ENCODE results near the gene GRIK2. TPM values are rescaled to one million over a fixed set of nuclear protein-coding genes. Genes with fewer than 3 reads are reported as not detected.

GRIK2 gene
- total RNA-seq, 1 experiment from 2014 or later: 0.61 TPM

DNA sequence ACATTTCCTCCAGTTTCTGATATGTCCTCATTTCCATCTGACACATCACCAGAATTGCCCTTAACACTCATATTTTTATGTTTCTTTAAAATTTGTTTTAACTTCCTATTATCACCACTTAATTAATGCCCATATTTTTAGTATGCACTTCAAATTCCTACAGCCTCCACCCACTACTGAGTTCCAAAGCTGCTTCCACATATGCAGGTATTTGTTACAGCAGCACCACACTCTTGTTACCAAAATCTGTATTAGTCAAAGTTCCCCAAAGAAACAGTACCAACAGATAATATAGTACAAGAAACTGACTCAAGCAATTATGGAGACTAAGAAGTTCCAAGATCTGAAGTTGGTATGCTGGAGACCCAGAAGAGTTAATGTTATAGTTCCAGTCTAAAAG is 340.4 kb downstream of the GRIK2 start:
- no peak for DNase-seq
- no peaks in the 10 kb centered on the region for H3K36me3 ChIP-seq (ENCODE audit: low read depth)
- H3K4me3 ChIP-seq: no peak overlapping the region
- no TSS peak for BruUV-seq (replicated peaks)
- intact Hi-C loops (cut with micrococcal nuclease; ENCODE audit: unreplicated experiment): no loop called here
- H3K27ac ChIP-seq: no peak overlapping the region
- no peaks in the 10 kb centered on the region for H3F3A ChIP-seq (ENCODE audit: insufficient read depth, low read depth)
- H2AFZ ChIP-seq: no peak overlapping the region
- H3K4me1 ChIP-seq (replicated peaks; ENCODE audit: insufficient read depth): no peaks in the 10 kb centered on the region
- CTCF ChIA-PET: no interaction called here
- TF ChIP-seq EZH2 (IDR thresholded peaks at IDR 0.05; ENCODE audit: low read depth): no peak
- TF ChIP-seq, protein P1, sequence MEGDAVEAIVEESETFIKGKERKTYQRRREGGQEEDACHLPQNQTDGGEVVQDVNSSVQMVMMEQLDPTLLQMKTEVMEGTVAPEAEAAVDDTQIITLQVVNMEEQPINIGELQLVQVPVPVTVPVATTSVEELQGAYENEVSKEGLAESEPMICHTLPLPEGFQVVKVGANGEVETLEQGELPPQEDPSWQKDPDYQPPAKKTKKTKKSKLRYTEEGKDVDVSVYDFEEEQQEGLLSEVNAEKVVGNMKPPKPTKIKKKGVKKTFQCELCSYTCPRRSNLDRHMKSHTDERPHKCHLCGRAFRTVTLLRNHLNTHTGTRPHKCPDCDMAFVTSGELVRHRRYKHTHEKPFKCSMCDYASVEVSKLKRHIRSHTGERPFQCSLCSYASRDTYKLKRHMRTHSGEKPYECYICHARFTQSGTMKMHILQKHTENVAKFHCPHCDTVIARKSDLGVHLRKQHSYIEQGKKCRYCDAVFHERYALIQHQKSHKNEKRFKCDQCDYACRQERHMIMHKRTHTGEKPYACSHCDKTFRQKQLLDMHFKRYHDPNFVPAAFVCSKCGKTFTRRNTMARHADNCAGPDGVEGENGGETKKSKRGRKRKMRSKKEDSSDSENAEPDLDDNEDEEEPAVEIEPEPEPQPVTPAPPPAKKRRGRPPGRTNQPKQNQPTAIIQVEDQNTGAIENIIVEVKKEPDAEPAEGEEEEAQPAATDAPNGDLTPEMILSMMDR (conservative IDR thresholded peaks at IDR 0.05): no peak
- H3K27me3 ChIP-seq (ENCODE audit: insufficient read depth, low read depth): no peaks in the 10 kb centered on the region
- POLR2A ChIA-PET (ENCODE audit: unreplicated experiment): no interaction called here
- H3K79me2 ChIP-seq (ENCODE audit: low read depth): no peaks in the 10 kb centered on the region
- no peaks in the 10 kb centered on the region for H4K20me1 ChIP-seq (ENCODE audit: insufficient read depth)
- no peak overlapping the region for H3K4me2 ChIP-seq
- 0 out of 2 replicates have a peak, but pooled peaks cover 3% of the 10 kb centered on the region for H3K9me3 ChIP-seq (ENCODE audit: insufficient read depth, low read depth)
- no peaks in the 10 kb centered on the region for H3K9me2 ChIP-seq (ENCODE audit: insufficient read depth)

GRCh38 chr6:101738481-101738880 is 345.0 kb downstream of the GRIK2 start:
- H3K4me2 ChIP-seq: no peak overlapping the region
- no peak for DNase-seq
- BruUV-seq (replicated peaks): no TSS peak

GRCh38 chr6:101740631-101741030 is 347.1 kb downstream of the GRIK2 start:
- Histone ChIP-seq H4K20me1 (ENCODE audit: insufficient read depth) (no peaks in the 10 kb centered on the region), H3K27me3 (ENCODE audit: insufficient read depth, low read depth) (no peaks in the 10 kb centered on the region), H3K36me3 (ENCODE audit: low read depth) (no peaks in the 10 kb centered on the region), H2AFZ (no peak overlapping the region), H3K27ac (no peak overlapping the region), H3K4me3 (no peak overlapping the region), H3K9me3 (ENCODE audit: insufficient read depth, low read depth) (0 out of 2 replicates have a peak, but pooled peaks cover 3% of the 10 kb centered on the region), H3K4me1 (replicated peaks; ENCODE audit: insufficient read depth) (no peaks in the 10 kb centered on the region), H3F3A (ENCODE audit: insufficient read depth, low read depth) (no peaks in the 10 kb centered on the region), H3K4me2 (no peak overlapping the region), H3K9me2 (ENCODE audit: insufficient read depth) (peaks cover 7% of the 10 kb centered on the region; the same call in 1 of the 2 replicates), H3K79me2 (ENCODE audit: low read depth) (no peaks in the 10 kb centered on the region)
- ChIA-PET POLR2A (ENCODE audit: unreplicated experiment) (no interaction called here), CTCF (no interaction called here)
- DNase-seq: no peak
- intact Hi-C loops (cut with micrococcal nuclease; ENCODE audit: unreplicated experiment): no loop called here
- TF ChIP-seq EZH2 (IDR thresholded peaks at IDR 0.05; ENCODE audit: low read depth): no peak
- TF ChIP-seq, protein P1 (conservative IDR thresholded peaks at IDR 0.05): no peak
- no TSS peak for BruUV-seq (replicated peaks)

More at GRCh38 chr6:101738481-101738880, 345.0 kb downstream of the GRIK2 start:
- Histone ChIP-seq H3F3A (ENCODE audit: insufficient read depth, low read depth) (no peaks in the 10 kb centered on the region), H3K4me3 (no peak overlapping the region), H3K27ac (no peak overlapping the region), H3K27me3 (ENCODE audit: insufficient read depth, low read depth) (no peaks in the 10 kb centered on the region), H3K9me3 (ENCODE audit: insufficient read depth, low read depth) (0 out of 2 replicates have a peak, but pooled peaks cover 3% of the 10 kb centered on the region), H2AFZ (no peak overlapping the region), H3K79me2 (ENCODE audit: low read depth) (no peaks in the 10 kb centered on the region), H3K36me3 (ENCODE audit: low read depth) (no peaks in the 10 kb centered on the region), H3K4me1 (replicated peaks; ENCODE audit: insufficient read depth) (no peaks in the 10 kb centered on the region), H3K9me2 (ENCODE audit: insufficient read depth) (peaks cover 5% of the 10 kb centered on the region; the same call in 1 of the 2 replicates), H4K20me1 (ENCODE audit: insufficient read depth) (no peaks in the 10 kb centered on the region)
- CTCF ChIA-PET: no interaction called here
- POLR2A ChIA-PET (ENCODE audit: unreplicated experiment): no interaction called here
- no peak for TF ChIP-seq EZH2 (IDR thresholded peaks at IDR 0.05; ENCODE audit: low read depth)
- TF ChIP-seq, protein P1 (conservative IDR thresholded peaks at IDR 0.05): no peak
- intact Hi-C loops (cut with micrococcal nuclease; ENCODE audit: unreplicated experiment): no loop called here

Measured in PC-9 (cell line).